SK-N-MC (cell line): ENCODE results near the gene TEX28.

Experiments used
- EZH2 ChIP-seq: fragments of 200-600 bp; sonication (generic); IDR thresholded peaks from one replicate; pipeline ENCODE4 v1.6.1; 2017; ENCODE audit warnings: antibody characterized with exemption
- FOXP2 ChIP-seq: optimal IDR thresholded peaks from 2 replicates; pipeline ENCODE3; 2011; ENCODE audit warnings: mild to moderate bottlenecking, moderate library complexity; ENCODE audit not compliant: insufficient read depth; ENCODE audit errors: extremely low read length, control extremely low read depth
- POLR2AphosphoS5 ChIP-seq: IDR thresholded peaks from 2 replicates; pipeline ENCODE4 v1.6.1; 2012; ENCODE audit warnings: mild to moderate bottlenecking, low read depth, low read length, borderline replicate concordance

DNA sequence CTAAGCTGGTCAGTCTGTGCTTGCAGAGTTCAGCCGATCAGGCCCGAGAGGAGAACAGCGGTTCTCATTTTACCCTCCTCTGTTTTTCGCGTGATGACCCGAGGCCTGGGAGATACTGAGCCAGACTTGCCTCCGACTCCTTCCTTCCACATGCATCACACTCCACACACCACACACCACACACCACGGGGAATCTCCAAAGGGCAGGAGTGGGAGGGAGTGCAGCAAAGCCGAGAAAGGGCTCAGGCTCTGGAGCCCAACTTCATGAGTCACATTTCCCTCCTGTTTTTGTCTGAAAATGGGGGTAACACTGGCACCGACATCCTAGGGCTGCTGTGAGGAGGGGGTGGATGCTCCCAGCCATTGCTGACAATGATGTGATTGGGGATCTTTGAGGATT lies 39.6 kb upstream of the TEX28 start:
- TF ChIP-seq POLR2AphosphoS5 (no peak), EZH2 (no peak), FOXP2 (no peak)
